ENCODE data around the gene LRP5. TPM values are rescaled to one million over a fixed set of nuclear protein-coding genes. Genes with fewer than 3 reads are reported as not detected.

The LRP5 gene
- total RNA-seq, 3 donors from 2014 or later, result 23.6 to 48.8 (median 24.5) TPM

- intact Hi-C loops (cut with DNase I; ENCODE audit: low total_unique reads), result no loop called here
- peak overlapping the region; percentile 60 to 91 for H3K27ac ChIP-seq
Measured at GRCh38 chr11:68369756-68370155, 57.4 kb downstream of the LRP5 start.

GRCh38 chr11:68370211-68371111 lies 58.1 kb downstream of the LRP5 start:
- TF ChIP-seq CTCF (IDR thresholded peaks at IDR 0.05) (no peak), POLR2AphosphoS5 (IDR thresholded peaks at IDR 0.05) (no peak), POLR2A (IDR thresholded peaks at IDR 0.05) (no peak)
- Histone ChIP-seq H3K36me3 (no peaks in the 10 kb centered on the region), H3K4me3 (no peak overlapping the region), H3K27me3 (no peaks in the 10 kb centered on the region), H3K27ac (peak overlapping the region; percentile 60 to 91), H3K4me1 (peaks cover 4 to 5% of the 10 kb centered on the region in 2 donors), H3K9me3 (no peaks in the 10 kb centered on the region)
- no peak for DNase-seq (ENCODE audit: low spot score in 2 of 2)
- intact Hi-C loops (cut with DNase I; ENCODE audit: low total_unique reads), result no loop called here

More at GRCh38 chr11:68369756-68370155, 57.4 kb downstream of the LRP5 start:
- no peaks in the 10 kb centered on the region for H3K36me3 ChIP-seq
- no peaks in the 10 kb centered on the region for H3K27me3 ChIP-seq
- no peak overlapping the region for H3K4me3 ChIP-seq
- no peak for TF ChIP-seq POLR2A (IDR thresholded peaks at IDR 0.05)
- DNase-seq (ENCODE audit: low spot score in 2 of 2), result no peak
- H3K9me3 ChIP-seq, result no peaks in the 10 kb centered on the region
- H3K4me1 ChIP-seq, result peaks cover 4 to 5% of the 10 kb centered on the region in 2 donors

GRCh38 chr11:68371171-68372041 lies 59.0 kb downstream of the LRP5 start:
- DNase-seq (ENCODE audit: low spot score in 2 of 2), result no peak
- intact Hi-C loops (cut with DNase I; ENCODE audit: low total_unique reads), result no loop called here
- no peak overlapping the region for H3K4me3 ChIP-seq
- H3K36me3 ChIP-seq, result no peaks in the 10 kb centered on the region
- peak overlapping the region; percentile 60 to 91 for H3K27ac ChIP-seq
- TF ChIP-seq CTCF (IDR thresholded peaks at IDR 0.05) (no peak), POLR2AphosphoS5 (IDR thresholded peaks at IDR 0.05) (no peak), POLR2A (IDR thresholded peaks at IDR 0.05) (no peak)
- peaks cover 4 to 5% of the 10 kb centered on the region in 2 donors for H3K4me1 ChIP-seq
- no peaks in the 10 kb centered on the region for H3K9me3 ChIP-seq
- no peaks in the 10 kb centered on the region for H3K27me3 ChIP-seq

GRCh38 chr11:68372114-68372513 lies 59.7 kb downstream of the LRP5 start:
- no peak for DNase-seq (ENCODE audit: low spot score in 2 of 2)
- intact Hi-C loops (cut with DNase I; ENCODE audit: low total_unique reads), result no loop called here
- Histone ChIP-seq H3K27ac (peak overlapping the region in 1 of 2 donors; percentile 91), H3K4me3 (no peak overlapping the region), H3K9me3 (no peaks in the 10 kb centered on the region), H3K4me1 (peaks cover 4 to 10% of the 10 kb centered on the region in 2 donors), H3K27me3 (no peaks in the 10 kb centered on the region), H3K36me3 (no peaks in the 10 kb centered on the region)
- no peak for TF ChIP-seq POLR2A (IDR thresholded peaks at IDR 0.05)
- TF ChIP-seq CTCF (IDR thresholded peaks at IDR 0.05), result no peak
- TF ChIP-seq POLR2AphosphoS5 (IDR thresholded peaks at IDR 0.05), result no peak

- Histone ChIP-seq H3K27ac (peak overlapping the region; percentile 52 to 91), H3K36me3 (no peaks in the 10 kb centered on the region), H3K27me3 (no peaks in the 10 kb centered on the region), H3K9me3 (no peaks in the 10 kb centered on the region), H3K4me3 (no peak overlapping the region), H3K4me1 (peaks cover 4 to 11% of the 10 kb centered on the region in 2 donors)
- intact Hi-C loops (cut with DNase I; ENCODE audit: low total_unique reads), result no loop called here
- no peak for TF ChIP-seq POLR2AphosphoS5 (IDR thresholded peaks at IDR 0.05)
- no peak for TF ChIP-seq CTCF (IDR thresholded peaks at IDR 0.05)
- no peak for TF ChIP-seq POLR2A (IDR thresholded peaks at IDR 0.05)
- no peak for DNase-seq (ENCODE audit: low spot score in 2 of 2)
Measured at GRCh38 chr11:68372625-68373024, 60.2 kb downstream of the LRP5 start.
